B cell (primary cell): Measurements from ENCODE around the gene TXN. TPM values are rescaled to one million over a fixed set of nuclear protein-coding genes. Genes with fewer than 3 reads are reported as not detected.

Source experiments
- ATAC-seq: fragments of 200-7000 bp; cut with Tn5 transposase; one replicate; pipeline ENCODE4 v1.10.0; 2021; ENCODE audit warnings: low read depth, mild to moderate bottlenecking, moderate number of reproducible peaks, moderate library complexity
- CTCF ChIA-PET: fragments of 350-600 bp; sonication (Branson Sonifier 250); formaldehyde crosslinking; loops from one replicate; lab custom pipeline; 2021; ENCODE audit warnings: antibody characterized with exemption, inconsistent platforms; lab: Charles Lee
- POLR2A ChIA-PET: fragments of 350-600 bp; sonication (Branson Sonifier 250); formaldehyde crosslinking; loops from one replicate; lab custom pipeline; 2021; ENCODE audit warnings: antibody characterized with exemption; lab: Charles Lee
- DNase-seq: peaks from one replicate; pipeline ENCODE4 v3.0.0; 2013
- H2AFZ ChIP-seq: 2 replicates; pipeline ENCODE4 v1.6.1; 2012; ENCODE audit warnings: mild to moderate bottlenecking, low read depth, low read length; ENCODE audit not compliant: insufficient read depth, poor library complexity, severe bottlenecking
- H3K27ac ChIP-seq, 2 donors: 1 replicate in 1 of 2; 2 replicates in 1 of 2; pipeline ENCODE4 v1.5.1; 2012 to 2013; ENCODE audit warnings: low read length in 2 of 2, mild to moderate bottlenecking in 2 of 2, moderate library complexity in 1 of 2
- H3K27me3 ChIP-seq, 4 experiments: fragments of 200-600 bp in 1 of 4; sonication (generic) in 1 of 4; replicated peaks in 1 of 4; 1 replicate in 2 of 4; 2 replicates in 2 of 4; pipeline versions ENCODE4 v1.6.1 to v1.7.0; 2013 to 2016; ENCODE audit warnings: low read length in 3 of 4, mild to moderate bottlenecking in 2 of 4, mixed read lengths in 1 of 4, moderate library complexity in 1 of 4; ENCODE audit not compliant: insufficient read depth in 4 of 4, control insufficient read depth in 3 of 4; ENCODE audit errors: control extremely low read depth in 1 of 4
- H3K36me3 ChIP-seq, 2 experiments: replicated peaks in 1 of 2; 1 replicate in 1 of 2; 2 replicates in 1 of 2; pipeline versions ENCODE4 v1.6.1 to v1.7.1; 2013; ENCODE audit warnings: low read length in 1 of 2; ENCODE audit not compliant: insufficient read depth in 2 of 2, control insufficient read depth in 1 of 2; ENCODE audit errors: control extremely low read depth in 1 of 2, extremely low read depth in 1 of 2
- H3K4me1 ChIP-seq, 2 donors: fragments of 200-600 bp in 1 of 2; sonication (generic) in 1 of 2; 1 replicate in 1 of 2; 2 replicates in 1 of 2; pipeline versions ENCODE4 v1.5.1 to v1.6.1; 2013 to 2017; ENCODE audit warnings: low read length in 2 of 2; ENCODE audit not compliant: control insufficient read depth in 2 of 2, insufficient read depth in 2 of 2
- H3K4me2 ChIP-seq: replicated peaks from 2 replicates; pipeline ENCODE3; 2012; ENCODE audit warnings: mild to moderate bottlenecking, low read depth, low read length; ENCODE audit not compliant: poor library complexity, severe bottlenecking
- H3K4me3 ChIP-seq, 5 experiments: fragments of 200-600 bp in 1 of 5; sonication (generic) in 1 of 5; 1 replicate in 3 of 5; 2 replicates in 2 of 5; pipeline versions ENCODE4 v1.5.1 to v1.7.0; 2011 to 2016; ENCODE audit warnings: low read length in 4 of 5, mild to moderate bottlenecking in 4 of 5, low read depth in 2 of 5, control low read depth in 1 of 5, moderate library complexity in 1 of 5; ENCODE audit not compliant: insufficient read depth in 1 of 5; ENCODE audit errors: control extremely low read depth in 1 of 5, extremely low read depth in 1 of 5
- H3K79me2 ChIP-seq: fragments of 200-600 bp; sonication (generic); one replicate; pipeline ENCODE4 v1.6.0; 2016; ENCODE audit warnings: low read length; ENCODE audit not compliant: control insufficient read depth, insufficient read depth
- H3K9ac ChIP-seq: fragments of 200-600 bp; sonication (generic); 2 replicates; pipeline ENCODE4 v1.6.1; 2017; ENCODE audit warnings: mild to moderate bottlenecking, low read length, moderate library complexity
- H3K9me3 ChIP-seq, 3 donors: one replicate each; pipeline versions ENCODE4 v1.6.1 to v1.7.1; 2013; ENCODE audit warnings: low read length in 2 of 3; ENCODE audit not compliant: control insufficient read depth in 2 of 3, insufficient read depth in 1 of 3; ENCODE audit errors: control extremely low read depth in 1 of 3
- H4K20me1 ChIP-seq: 2 replicates; pipeline ENCODE4 v1.6.0; 2012; ENCODE audit warnings: mild to moderate bottlenecking, low read length; ENCODE audit not compliant: insufficient read depth, control insufficient read depth, poor library complexity, severe bottlenecking
- H3K27ac Mint-ChIP-seq: one replicate; pipeline ENCODE4 v1.8.0; 2021; ENCODE audit warnings: mixed read lengths
- H3K27me3 Mint-ChIP-seq: one replicate; pipeline ENCODE4 v1.8.0; 2021; ENCODE audit warnings: mixed read lengths
- H3K4me1 Mint-ChIP-seq: one replicate; pipeline ENCODE4 v1.8.0; 2021; ENCODE audit warnings: mixed read lengths
- H3K4me3 Mint-ChIP-seq: one replicate; pipeline ENCODE4 v1.8.0; 2021; ENCODE audit warnings: mixed read lengths
- H3K9me3 Mint-ChIP-seq: one replicate; pipeline ENCODE4 v1.8.0; 2022; ENCODE audit warnings: mixed read lengths; ENCODE audit not compliant: insufficient read depth
- CTCF ChIP-seq: fragments of 200-600 bp; IDR thresholded peaks from one replicate; pipeline ENCODE4 v1.8.0; 2022; ENCODE audit warnings: antibody characterized with exemption, mild to moderate bottlenecking
- EZH2 ChIP-seq: IDR thresholded peaks from 2 replicates; pipeline ENCODE4 v1.6.1; 2012; ENCODE audit warnings: borderline replicate concordance, low read depth, mild to moderate bottlenecking, moderate library complexity, low read length; ENCODE audit not compliant: insufficient read depth, poor library complexity, severe bottlenecking
- WGBS: methylation state at CpG from one replicate; pipeline ENCODE4 v1.1.5; 2013; ENCODE audit warnings: missing lambda C conversion rate; ENCODE audit not compliant: insufficient coverage; 5-methylcytosine and 5-hydroxymethylcytosine counted together
- intact Hi-C: fragments of 100-400 bp; cut with micrococcal nuclease; formaldehyde crosslinking; loops from one replicate; pipeline ENCODE4 v1.10.0; 2022
- polyA plus RNA-seq: library from polyadenylated mRNA; depleted of rRNA; stranded (reverse); fragments of >200 nt; gene quantifications from 2 replicates; pipeline ENCODE4 v1.2.3, GENCODE V29; 2012
- total RNA-seq, 2 donors: library from RNA; stranded (reverse); fragments of 120-200 nt in 1 of 2; gene quantifications; 1 replicate in 1 of 2; 2 replicates in 1 of 2; pipeline versions ENCODE4 v1.2.3 to v1.2.4, GENCODE V29; 2013 to 2022

Gene TXN
- total and polyA plus RNA-seq, 2 donors (not counting 1 experiment from before 2014, with no cell fraction given): 20.2 to 29.0 TPM

GRCh38 chr9:110291921-110292557, 35.7 kb upstream of the TXN start:
- H4K20me1 ChIP-seq: no peaks in the 10 kb centered on the region
- Mint-ChIP-seq H3K4me1 (no peaks in the 10 kb centered on the region), H3K9me3 (no peaks in the 10 kb centered on the region), H3K4me3 (no peak overlapping the region), H3K27ac (no peak overlapping the region), H3K27me3 (peaks cover 11% of the 10 kb centered on the region)
- WGBS: 97% methylated on average over 24 of the region's 28 CpGs
- no peak overlapping the region for H3K9ac ChIP-seq
- H3K4me1 ChIP-seq: no peaks in the 10 kb centered on the region
- no peaks in the 10 kb centered on the region for H3K36me3 ChIP-seq
- H3K79me2 ChIP-seq: no peaks in the 10 kb centered on the region
- H2AFZ ChIP-seq: no peak overlapping the region
- DNase-seq: no peak
- H3K4me3 ChIP-seq: no peak overlapping the region
- intact Hi-C loops: no loop called here
- no peaks in the 10 kb centered on the region for H3K9me3 ChIP-seq
- TF ChIP-seq EZH2 (no peak), CTCF (no peak)
- H3K4me2 ChIP-seq: no peak overlapping the region
- CTCF ChIA-PET: no interaction called here
- no peak overlapping the region for H3K27ac ChIP-seq
- POLR2A ChIA-PET: no interaction called here
- H3K27me3 ChIP-seq: no peaks in the 10 kb centered on the region
- no peak for ATAC-seq

GRCh38 chr9:110290001-110290400, 33.7 kb upstream of the TXN start:
- Mint-ChIP-seq H3K27ac (no peak overlapping the region), H3K9me3 (no peaks in the 10 kb centered on the region), H3K4me3 (no peak overlapping the region), H3K27me3 (peaks cover 6% of the 10 kb centered on the region), H3K4me1 (no peaks in the 10 kb centered on the region)
- Histone ChIP-seq H3K79me2 (no peaks in the 10 kb centered on the region), H3K4me1 (no peaks in the 10 kb centered on the region), H3K4me2 (no peak overlapping the region), H3K9ac (no peak overlapping the region), H3K27me3 (no peaks in the 10 kb centered on the region), H3K36me3 (no peaks in the 10 kb centered on the region), H3K27ac (no peak overlapping the region), H3K4me3 (no peak overlapping the region), H3K9me3 (no peaks in the 10 kb centered on the region), H2AFZ (no peak overlapping the region), H4K20me1 (no peaks in the 10 kb centered on the region)
- DNase-seq: no peak
- ChIA-PET POLR2A (no interaction called here), CTCF (no interaction called here)
- intact Hi-C loops: no loop called here
- 67% methylated on average over 1 of the region's 1 CpG for WGBS
- TF ChIP-seq EZH2 (no peak), CTCF (no peak)
- no peak for ATAC-seq
